ENCODE measurements around the gene LIPI.
"Not testable (repeated sequence)": the region's sequence is repeated elsewhere in the genome, so short reads cannot be mapped to it uniquely, and the experiment has no call there.

Gene LIPI

DNA sequence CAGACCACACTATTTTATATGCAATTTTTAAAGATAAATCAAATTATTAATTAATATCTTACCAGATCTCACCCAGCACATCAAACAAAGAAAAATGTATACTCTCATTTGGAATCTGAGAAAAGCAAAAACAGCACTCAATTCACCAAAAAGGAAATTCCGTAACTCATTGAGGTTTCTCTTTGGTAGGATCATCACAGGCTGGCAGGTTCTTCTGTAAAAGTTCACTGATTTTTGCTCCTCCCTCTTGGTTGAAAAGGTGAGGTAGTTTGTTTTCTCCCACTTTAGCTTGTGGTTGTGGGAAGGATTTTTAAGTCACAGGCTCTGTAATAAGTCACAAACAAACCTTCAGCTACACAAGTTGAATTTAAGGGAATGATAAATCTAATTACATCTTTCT, at the start of gene LIPI:
TSS of gene LIPI (minus strand) at position 218 of the 400 bp plus-strand sequence. CDS start at position 108, 110 bp downstream.
- no peak for DNase-seq (ENCODE audit: low read depth)

DNA sequence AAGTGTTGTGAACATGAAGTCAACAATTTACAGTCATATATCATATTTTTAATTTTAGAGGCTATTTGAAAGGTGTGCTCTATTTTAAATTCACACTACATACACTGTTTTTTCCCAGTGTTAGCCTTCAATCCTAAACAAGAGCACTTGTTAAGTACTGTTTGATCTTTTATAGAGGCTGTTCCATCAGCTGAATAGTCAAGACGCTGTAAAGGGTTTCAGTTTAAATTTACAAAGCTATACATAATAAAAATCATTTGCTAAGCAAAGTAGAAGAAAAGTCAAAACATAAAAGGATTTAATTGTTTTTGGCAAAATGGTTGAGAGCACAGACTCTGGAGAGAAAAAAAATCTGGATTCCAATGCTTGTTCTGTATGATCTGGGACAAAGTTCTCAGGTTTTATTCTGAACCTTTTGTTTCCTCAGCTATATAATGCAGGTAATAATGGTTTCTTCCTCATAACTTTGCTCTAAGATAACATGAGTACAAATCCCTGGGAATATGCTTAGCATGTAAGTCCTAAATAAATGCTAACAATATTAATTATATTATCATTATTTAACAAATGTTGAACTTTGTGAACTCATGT, 49.5 kb upstream of the LIPI start:
- DNase-seq (ENCODE audit: low read depth): no peak

DNA sequence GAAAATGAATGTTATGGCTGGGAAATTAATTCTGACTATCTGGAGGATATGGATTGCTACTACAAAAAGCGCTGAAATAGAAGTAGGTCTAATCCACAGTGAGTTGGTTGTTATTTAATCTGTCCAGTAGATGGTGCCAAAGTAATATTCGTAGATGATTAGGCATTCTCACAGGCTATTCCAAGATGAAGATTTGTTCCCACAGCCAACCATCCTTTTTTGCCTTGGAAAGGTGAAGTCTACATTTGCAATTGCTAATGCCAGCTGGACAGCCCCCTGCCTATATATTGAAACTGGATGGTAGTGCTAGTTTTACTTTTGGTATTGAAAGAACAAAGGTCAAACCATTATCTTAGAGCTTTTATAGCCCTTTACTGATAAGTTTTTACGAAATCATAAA, 49.0 kb upstream of the LIPI start:
- no peak for DNase-seq (ENCODE audit: low read depth)

DNA sequence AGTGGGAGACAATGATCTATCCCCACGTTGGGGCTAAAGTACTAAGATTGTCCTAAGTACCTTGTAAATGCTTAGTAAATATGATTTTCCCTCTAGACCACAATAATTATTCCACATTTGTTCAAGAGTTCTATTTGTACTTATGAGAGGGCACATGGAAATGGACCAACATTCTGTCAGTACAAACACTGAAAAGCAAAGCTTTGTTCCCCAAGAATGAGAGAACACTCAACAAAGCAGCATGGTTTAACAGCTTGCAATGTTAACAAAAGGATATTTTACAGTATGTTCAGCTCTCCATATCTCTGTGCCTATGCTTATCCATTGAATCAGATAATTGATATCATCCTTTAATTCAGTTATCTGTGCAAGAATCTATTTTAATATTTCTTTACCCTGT, 40.6 kb upstream of the LIPI start:
- DNase-seq (ENCODE audit: low read depth): no peak

DNA sequence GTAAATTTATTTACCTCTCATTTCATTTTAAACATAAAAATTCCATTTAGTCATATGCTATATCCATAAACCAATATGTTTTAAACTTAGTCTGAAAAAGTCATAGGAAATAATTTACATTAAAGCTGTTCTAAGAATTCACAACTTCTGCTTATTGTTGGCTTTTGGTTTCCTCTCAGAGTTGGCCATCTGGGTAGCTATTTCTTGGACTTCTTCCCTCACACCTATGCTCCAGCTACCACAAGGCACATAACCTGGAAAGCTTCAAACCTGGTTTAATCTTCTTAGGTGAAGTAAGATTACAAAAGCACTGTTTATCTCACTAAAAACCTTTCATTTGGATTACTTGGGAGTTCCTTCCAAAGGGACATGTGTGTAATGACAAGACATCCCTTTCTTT, 35.0 kb upstream of the LIPI start:
- DNase-seq (ENCODE audit: low read depth): no peak

DNA sequence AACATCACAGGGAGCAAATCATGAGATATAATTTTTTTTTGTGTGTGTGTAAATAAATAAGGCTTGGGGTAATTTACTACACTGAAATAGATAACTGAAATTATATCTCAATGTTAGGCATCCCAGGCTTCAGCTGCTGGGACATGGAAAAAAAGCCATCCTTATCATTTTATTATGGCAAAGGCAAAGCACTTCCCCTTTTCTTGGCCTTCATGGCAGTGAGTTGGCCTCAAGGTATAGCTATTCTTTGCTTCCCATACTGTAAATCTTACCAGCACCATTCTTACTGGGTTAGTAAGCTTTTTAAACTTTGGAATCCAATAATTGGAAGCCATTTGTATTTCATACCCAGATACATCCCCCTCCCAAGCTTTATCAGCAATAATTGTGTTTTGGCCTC, 34.2 kb upstream of the LIPI start:
- no peak for DNase-seq (ENCODE audit: low read depth)

DNA sequence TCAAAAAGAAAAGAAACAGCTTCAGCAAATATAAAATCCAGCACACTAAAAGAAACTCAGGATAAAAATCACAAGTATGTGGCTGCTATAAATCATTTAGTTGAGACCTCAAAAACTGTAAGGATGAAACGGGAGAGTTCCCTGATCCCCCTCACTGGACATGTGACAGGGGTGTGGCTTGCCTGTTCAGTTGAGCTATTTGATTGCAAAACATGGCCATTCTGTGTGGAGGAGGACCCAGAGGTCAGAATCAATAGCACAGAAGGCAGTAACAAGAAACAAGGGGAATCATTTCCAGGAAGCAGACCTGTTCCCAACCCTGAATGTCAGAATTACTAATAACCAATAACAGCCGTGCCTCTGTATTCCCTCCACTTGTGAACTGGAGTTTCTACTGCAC, 33.1 kb upstream of the LIPI start:
- DNase-seq (ENCODE audit: low read depth): no peak

DNA sequence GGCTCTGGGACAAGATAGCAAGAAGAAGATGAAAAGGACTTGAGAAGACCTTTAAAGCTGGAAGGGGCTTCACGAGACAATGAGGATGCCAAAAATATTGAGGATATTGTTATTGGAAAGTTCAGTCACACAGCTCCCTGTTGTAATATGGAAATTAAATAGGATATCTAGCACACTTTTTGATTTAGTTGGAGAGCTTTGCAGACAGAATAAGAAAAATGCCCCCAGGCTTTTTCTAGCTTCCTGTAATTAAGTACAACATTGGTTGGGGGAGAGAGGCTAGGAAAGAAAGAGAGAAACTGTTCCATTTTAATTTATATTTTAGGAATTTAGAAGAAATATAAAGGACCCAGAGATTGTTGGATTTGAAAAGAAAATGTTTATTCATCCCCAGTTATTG, 32.7 kb upstream of the LIPI start:
- DNase-seq (ENCODE audit: low read depth): no peak

DNA sequence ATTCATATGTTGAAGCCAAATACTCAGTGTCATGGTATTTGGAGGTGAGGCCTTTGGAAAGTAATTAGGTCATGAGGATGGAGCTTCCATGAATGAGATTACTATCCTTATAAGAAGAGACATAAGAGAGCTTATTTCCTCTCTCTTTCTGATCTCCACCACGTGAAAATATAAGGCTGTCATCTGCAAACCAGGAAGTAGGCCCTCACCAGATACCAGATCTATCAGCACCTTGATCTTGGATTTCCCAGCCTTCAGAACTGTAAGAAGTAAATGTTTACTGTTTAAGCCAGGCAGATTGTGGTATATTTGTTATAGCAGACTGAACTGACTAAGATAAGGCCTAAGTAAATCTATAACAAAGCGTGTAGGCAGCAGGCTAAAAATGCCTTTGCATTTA, 30.5 kb upstream of the LIPI start:
- no peak for DNase-seq (ENCODE audit: low read depth)

DNA sequence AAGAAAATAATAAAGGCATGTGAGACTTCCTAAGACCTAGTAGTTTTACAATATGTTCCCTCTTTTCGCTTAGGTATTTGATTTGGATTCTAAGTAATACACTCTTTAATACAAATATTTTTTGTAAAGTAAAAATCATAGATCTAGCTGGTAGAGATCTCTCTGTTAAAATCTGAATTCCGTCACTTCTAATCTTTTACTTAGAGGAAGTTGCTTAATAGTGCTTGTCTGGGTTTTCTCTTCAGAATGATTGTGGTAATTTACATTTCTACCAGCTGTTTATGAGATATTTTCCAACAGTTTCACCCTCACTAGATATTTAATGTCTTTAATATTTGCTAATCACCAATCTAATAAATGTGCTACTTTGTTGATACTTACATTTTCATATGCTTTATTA, 28.5 kb upstream of the LIPI start:
- no peak for DNase-seq (ENCODE audit: low read depth)

DNA sequence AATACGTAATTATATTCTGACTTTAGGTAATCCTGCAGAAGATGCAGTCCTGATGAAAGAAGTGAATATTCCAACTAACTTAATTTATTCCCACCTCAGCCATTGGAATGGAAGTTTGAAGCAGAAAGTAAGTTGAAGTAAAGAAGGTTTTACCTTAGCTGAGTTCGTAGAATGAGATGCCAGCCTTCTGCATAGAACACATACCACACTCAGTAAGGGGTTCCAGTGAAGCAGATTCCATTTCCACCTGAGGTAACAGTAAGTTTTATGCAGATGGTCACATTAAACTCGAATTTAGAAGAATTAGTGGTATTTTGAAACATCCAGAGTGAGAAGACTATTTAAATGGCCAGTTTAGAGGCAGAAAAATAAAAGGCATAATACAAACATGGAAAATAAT, 25.4 kb upstream of the LIPI start:
- no peak for DNase-seq (ENCODE audit: low read depth)

DNA sequence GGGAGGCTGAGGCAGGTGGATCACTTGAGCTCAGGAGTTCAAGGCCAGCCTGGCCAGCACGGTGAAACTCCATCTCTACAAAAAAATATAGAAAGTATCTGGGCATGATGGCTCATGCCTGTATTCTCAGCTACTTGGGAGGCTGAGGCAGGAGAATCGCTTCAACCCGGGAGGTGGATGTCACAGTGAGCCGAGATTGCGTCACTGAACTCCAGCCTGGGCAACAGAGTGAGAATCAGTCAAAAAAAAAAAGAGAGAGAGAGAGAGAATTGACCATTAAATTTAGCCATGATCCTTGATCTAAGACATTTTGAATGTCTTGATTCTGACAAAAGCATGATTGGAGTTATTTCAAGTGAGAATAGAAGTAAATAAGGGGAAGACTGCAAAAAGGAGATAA, 24.3 kb upstream of the LIPI start:
- DNase-seq (ENCODE audit: low read depth): no peak

DNA sequence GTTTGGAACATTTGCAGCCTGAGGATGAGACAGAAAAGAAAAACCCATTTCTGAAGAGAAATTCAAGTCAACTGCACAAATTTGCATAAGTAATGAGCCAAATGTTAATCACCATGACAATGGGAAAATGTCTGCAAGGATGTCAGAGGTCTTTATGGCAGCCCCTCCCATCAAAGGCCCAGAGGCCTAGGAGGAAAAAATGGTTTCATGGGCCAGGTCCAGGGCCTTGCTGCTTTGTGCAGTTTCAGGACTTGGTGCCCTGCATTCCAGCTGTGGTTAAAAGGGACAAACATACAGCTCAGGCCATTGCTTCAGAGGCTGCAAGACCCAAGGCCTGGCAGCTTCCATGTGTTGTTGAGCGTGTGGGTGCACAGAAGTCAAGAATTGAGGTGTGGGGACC, 18.6 kb upstream of the LIPI start:
- no peak for DNase-seq (ENCODE audit: low read depth)

DNA sequence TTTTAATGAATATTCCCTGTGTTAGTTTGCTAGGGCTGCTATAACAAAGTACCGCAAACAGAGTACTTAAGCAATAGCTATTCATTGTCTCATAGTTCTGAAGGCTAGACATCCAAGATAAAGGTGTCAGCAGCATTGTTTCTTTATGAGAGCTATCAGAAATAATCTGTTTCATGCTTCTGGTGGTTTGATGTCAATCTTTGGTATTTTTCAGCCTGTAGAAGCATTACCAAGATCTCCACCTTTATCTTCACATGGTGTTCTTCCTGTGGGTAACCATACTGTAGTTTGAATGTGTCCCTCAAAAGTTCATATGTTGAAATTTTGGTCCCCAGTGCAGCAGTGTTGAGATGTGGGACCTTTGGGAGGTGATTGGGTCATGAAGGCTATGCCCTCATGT, 12.6 kb upstream of the LIPI start:
- DNase-seq (ENCODE audit: low read depth): no peak

DNA sequence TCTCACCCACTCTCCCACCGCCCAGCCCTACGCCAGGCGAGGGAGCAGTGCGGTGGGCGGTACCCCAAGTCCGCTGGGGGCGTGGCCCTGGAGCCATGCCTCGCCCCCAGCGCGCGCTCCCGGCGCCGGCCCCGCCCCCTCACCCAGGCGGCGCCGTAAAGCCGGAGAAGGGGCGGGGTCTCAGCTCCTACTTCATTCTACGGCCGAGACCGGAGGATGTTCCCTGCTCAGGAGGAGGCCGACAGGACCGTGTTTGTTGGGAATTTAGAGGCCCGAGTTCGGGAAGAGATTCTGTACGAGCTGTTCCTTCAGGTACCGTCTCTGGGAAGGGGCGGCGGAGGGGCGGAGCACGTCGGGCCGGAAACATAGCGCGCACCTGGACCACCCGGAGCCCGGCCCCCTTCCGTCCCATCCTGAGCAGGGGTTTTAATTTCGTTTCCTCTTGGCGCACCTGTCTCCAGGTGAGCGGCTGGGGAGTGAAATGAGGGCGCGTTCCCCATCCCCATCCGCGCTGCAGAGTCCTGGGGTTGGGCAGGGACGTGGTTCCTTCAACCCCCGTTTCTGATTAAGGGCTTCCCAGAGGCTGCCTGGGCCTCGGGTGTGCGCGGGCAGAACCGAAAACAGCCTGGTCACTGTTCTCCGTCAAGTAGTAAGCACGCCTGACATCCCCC, 5.4 kb upstream of the LIPI start, which contains the start of gene RBM11:
TSS of gene RBM11 (plus strand) at position 187 of the 671 bp plus-strand sequence. CDS start at position 217, 30 bp downstream.
- no peak for DNase-seq (ENCODE audit: low read depth)

DNA sequence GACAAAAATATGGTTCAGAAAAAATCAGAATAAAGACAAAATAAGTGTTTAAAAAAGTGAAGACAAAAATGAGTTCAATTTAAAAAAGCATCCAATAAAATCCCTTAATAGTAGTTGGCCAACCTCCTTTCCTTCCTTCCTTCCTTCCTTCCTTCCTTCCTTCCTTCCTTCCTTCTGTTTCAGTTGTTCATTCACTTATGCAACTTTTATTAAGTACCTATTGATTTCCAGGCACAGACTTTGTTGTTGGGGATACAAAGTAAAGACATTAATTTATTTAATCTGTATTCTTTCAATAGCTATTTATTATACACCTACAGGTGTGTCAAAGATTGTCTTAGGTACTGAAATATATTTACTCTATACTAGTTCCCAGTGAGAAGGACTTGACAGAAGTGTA, 2.4 kb upstream of the LIPI start:
- no peak for DNase-seq (ENCODE audit: low read depth)

DNA sequence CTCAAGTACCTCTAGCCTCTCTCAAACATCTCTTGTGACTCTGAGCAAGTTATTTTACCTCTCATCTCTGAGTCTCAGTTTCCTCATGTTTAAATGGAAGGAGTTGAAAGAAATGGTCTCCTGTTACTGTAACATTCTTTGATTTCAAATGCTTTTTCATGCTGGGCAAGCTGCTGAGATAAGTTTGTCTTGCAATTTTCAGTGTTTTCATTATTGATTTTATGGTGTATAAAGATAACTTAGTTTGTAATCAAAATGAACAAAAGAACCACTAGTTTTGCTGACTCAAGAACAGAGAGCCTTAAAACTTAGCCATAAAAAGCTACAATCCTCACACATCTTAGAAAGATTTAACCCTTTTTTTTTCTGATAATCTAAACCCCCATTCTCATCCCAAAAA, 4.5 kb downstream of the LIPI start:
- DNase-seq (ENCODE audit: low read depth): no peak

DNA sequence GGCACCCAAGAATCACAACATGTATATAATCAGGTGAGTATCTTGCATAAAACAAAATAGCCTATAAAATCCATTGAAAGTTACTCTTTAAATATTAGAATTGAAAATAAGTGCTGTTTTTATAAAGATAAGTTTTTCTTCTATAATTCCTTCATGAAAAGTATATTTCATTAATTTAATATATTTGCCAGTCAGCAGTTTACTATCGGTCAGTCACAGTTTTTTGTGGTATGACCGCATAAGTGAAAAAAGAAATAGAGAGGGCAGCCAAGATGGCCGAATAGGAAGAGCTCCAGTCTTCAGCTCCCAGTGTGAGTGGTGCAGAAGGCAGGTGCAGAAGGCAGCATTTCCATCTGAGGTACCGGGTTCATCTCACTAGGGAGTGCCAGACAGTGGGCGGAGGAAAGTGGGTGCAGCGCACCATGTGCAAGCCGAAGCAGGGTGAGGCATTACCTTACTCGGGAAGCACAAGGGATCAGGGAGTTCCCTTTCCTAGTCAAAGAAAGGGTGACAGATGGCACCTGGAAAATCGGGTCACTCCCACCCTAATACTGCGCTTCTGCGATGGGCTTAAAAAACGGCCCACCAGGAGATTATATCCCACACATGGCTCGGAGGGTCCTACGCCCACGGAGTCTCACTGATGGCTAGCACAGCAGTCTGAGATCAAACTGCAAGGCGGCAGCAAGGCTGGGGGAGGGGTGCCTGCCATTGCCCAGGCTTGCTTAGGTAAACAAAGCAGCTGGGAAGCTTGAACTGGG, 44.1 kb downstream of the LIPI start:
- DNase-seq (ENCODE audit: low read depth): not testable (repeated sequence)

DNA sequence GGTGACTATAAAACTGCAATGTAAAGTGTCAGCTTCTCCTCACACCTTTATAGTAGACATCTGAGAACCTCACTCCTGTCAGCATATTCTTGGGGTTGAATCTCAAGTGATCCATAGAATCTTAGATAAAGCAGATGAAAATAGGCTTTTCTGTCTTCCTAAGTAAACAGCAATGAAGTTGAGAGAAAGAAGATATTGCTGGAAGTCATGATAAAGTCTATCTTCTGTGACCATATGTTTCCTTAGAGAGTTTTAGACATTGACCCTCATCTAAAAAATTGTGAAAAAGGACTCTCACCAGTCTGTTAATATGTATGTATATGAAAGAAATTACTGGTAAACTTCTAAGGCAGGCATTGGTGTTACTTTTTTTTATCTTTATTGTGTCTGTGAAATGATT, 66.8 kb downstream of the LIPI start:
- no peak for DNase-seq (ENCODE audit: low read depth)

DNA sequence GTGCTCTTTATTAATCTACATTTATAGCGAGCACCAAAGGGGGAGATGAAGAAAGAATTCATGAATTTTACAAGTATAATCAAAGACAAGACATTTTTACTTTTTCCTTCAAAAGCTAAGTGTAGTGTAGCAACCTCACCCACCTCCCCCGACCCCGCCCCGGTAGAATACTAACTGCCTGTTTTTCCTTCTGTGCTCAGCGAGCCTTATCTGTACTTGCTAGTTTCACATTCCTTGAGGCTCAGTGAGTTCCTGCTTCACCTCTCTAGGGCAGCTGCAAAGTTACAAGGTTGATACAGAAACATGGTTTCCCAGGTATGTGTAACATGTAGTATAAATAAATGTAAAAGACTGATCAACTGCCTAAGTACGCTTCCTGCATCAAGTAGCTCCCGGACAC, 86.5 kb downstream of the LIPI start:
- no peak for DNase-seq (ENCODE audit: low read depth)

DNA sequence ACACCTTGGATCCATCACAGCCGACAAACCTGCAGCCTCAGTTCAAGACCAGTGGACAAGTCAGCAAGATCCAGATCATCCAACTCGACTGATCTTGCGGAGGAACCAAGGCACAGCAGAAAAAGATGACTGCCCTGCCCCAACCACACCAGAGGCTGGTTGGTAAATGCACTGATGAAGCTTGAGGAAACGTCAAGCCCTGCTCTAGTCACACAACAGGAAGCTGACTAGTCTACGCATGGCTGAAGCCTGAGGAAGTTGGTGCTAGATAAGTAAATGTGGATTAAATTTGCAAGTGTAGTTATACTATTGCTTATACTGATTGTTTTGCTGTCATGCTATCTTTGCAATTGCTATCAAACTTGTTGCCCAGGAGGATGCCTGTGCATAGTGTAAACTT, 89.0 kb downstream of the LIPI start:
- DNase-seq (ENCODE audit: low read depth): no peak

DNA sequence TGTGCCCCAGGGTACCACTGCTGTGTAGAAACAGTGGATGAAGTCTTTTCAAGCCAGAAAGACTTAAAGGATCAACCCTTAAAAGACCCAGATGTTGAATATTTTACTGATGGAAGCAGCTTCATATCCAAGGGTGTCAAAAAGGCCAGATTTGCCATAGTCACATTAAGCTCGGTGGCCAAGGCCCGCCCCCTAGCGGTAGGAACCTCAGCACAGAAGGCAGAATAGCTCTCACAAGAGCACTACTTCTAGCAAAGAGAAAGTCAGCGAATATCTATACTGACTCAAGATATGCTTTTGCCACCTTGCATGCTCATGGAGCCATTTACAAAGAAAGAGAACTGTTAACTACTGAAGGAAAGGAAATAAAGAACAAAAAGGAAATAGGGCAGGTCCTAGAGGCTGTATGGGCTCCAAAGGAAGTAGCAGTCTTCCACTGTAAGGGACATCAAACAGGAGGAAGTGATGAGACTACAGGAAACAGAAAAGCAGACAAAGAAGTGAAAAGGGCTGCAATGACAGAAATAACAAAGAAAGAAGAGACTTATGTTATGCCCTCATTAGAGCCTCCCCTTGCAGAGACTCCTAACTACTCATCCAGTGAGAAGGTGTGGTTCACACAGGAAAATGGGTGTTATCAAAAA, 90.5 kb downstream of the LIPI start:
- no peak for DNase-seq (ENCODE audit: low read depth)

DNA sequence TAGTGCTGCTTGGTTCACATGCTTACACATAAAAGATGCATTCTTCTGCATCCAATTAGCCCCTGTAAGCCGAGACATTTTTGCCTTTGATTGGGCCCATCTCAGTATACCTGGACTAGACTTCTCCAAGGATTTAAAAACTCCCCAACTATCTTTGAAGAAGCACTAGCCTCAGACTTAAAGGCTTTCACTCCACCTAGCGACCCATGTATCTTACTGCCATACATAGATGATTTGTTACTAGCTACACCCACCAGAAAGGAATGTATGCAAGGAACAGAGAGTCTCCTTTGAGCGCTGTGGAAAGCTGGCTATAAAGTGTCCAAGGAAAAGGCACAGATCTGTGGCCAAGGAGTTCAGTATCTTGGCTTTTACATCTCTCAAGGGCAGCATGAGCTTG, 91.7 kb downstream of the LIPI start:
- DNase-seq (ENCODE audit: low read depth): no peak
